Activated T-helper 1 cell treated with Interleukin-2 at 50 U/mL for 16 hours (primary cell): Measurements from ENCODE around the gene PEAR1.
"Not testable (repeated sequence)": the region's sequence is repeated elsewhere in the genome, so short reads cannot be mapped to it uniquely, and the experiment has no call there.

Source experiments
- DNase-seq: peaks from one replicate; pipeline ENCODE4 v3.0.0-alpha.2; 2020; ENCODE audit warnings: low read depth

The PEAR1 gene

DNA sequence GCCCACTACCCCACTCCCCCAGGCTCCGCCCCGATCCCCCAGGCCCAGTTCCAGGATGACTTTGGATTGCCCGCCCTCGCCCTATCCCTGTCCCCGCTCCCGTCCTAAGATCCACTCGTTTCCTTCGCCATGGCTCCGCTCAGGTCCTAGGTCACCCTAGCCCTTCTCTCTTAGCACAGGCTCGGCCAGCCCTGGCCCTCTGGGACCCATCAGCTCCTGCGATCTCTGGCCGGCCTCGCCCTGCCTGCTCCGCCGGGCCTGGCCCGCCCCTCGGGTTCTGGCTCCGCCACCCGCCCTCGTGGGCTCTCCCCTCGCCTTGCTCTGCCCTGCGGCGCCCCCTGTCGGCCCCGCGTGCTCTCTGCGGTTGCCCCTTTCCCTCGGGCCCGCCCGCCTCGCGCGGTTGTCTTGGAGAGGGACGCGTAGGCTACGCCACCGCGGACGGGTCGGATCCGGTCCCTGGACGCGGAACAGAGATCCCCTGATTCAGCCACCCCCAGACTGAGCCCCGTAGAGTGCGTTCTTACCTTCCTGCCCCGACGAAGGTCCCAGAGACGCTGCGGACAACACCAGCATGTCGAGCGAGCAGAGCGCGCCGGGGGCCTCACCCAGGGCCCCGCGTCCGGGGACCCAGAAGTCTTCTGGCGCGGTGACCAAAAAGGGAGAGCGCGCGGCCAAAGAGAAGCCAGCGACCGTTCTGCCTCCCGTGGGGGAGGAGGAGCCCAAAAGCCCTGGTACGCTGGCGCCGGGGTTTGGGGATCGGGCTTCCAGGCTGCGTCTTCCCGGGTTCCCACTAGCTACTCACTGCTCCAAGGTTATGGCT lies 26.9 kb downstream of the PEAR1 start, which contains the start of gene LRRC71:
LRRC71 (plus strand) TSS at position 400 of the 820 bp plus-strand sequence; CDS start at position 572, 172 bp downstream.
- peak; percentile 17 for DNase-seq

DNA sequence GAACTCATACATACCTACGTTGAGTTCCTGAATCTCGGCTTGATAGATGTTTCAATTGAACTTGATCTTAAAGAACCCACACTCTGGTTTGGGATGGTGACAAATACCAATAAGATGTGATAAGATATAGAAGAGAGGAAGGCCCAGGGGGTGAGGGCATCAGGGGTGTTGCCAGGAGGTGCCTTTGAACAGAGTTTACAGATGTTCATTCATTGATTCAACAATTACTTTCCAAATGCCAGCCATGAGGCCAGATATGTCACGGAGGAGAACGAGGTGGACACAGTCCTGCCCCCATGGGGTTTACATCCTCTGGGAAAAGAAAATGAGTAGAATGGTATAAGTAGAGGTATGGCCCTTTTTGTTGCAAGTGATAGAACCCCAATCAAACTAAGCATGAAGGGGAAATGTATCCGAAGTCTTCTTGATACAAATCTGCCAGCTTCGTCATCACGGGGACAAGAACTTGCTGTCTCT lies 27.6 kb downstream of the PEAR1 start:
- DNase-seq, result no peak

DNA sequence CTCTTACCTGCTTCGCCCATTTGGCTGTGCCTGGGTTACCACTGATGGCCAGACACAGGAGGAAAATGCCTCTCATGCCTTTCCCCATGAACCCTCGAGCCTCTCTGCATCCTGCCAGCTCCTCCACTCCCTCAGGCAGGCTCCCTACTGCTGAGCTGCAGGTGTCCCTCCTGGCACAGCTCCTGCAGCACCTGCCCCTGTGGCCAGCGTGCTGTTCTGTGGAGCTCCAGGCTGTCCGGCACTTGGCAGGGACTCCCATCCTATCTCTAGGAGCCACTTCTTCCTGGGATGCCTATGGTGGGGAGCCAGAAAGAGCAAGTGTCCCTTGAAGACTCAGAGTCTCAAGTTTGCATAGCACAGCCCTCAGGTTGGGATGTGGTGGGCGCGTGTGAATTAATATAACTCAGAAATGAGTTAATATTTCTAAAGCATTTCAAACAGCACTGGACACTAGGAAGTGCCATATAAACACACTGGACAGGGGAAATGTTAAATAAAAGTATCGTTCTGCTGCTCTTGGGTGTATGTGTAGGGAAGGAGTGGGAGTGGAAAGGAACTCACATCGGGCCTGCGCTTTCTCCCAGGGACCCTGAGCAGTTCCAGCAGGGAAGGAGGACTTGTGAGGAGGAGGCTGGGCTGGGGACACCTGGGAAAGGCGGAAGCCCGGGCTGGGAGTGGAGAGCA lies 29.6 kb downstream of the PEAR1 start:
- no peak for DNase-seq

DNA sequence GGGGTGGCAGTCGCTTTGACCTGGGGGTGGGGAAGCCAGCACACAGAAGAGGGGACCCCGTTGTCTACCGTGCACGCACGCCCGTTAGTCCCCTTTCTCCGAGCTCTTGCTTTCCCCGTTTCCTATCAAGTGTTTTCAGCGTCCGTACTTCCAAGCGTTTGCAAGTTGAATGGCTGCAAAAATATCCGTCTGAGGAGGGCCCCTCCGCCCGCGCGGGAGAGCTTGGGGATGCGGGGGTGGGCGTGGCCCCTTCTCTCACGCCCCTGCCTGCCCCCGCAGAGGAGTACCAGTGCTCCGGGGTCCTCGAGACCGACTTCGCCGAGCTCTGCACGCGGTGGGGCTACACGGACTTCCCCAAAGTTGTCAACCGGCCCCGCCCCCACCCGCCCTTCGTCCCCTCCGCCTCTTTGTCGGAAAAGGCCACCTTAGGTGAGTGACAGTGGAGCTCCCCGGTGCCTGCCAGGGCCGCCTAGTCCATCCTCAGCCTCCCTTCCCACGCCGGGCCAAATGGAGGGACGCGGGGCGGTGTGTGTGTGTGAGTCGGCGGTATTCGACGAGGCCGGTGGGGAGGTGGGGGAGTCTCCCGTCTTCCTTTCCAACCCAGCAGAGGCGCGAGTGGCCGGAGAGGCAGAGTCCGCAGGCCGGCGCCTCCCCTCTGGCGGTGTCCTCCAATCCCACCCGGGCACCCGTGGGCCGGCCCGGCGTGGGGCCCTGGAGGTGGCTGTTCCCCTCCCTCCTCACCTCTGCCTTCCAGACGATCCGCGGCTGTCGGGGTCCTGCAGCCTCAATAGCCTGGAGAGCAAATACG lies 30.4 kb downstream of the PEAR1 start:
- DNase-seq, result no peak

DNA sequence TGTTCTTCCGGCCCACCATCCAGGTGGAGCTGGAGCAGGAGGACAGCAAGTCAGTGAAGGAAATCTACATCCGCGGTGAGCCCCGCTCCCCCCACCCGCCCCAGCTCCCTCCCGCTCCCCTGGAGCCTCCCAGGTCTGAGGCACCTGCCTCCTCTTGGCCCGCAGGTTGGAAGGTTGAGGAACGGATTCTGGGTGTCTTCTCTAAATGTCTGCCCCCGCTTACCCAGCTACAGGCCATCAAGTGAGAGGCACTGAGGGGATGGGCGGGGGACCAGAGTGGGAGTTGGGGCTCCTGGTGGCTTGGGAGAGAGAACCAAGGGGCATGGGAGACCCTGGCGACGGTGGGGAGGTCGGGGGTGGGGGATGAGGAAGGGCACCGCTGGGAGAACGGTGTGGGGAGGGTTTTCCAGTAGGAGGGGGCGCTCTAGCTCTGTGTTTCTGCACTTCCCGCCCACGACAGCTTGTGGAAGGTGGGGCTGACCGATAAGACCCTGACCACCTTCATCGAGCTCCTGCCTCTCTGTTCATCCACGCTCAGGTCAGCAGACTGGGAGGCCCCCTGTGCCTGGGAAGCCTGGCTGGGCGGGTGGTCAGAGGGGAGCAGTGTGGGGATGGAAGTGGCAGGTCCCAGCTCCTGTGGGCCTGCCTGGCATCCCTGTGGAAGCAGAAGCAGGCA lies 31.1 kb downstream of the PEAR1 start:
- DNase-seq, result no peak

DNA sequence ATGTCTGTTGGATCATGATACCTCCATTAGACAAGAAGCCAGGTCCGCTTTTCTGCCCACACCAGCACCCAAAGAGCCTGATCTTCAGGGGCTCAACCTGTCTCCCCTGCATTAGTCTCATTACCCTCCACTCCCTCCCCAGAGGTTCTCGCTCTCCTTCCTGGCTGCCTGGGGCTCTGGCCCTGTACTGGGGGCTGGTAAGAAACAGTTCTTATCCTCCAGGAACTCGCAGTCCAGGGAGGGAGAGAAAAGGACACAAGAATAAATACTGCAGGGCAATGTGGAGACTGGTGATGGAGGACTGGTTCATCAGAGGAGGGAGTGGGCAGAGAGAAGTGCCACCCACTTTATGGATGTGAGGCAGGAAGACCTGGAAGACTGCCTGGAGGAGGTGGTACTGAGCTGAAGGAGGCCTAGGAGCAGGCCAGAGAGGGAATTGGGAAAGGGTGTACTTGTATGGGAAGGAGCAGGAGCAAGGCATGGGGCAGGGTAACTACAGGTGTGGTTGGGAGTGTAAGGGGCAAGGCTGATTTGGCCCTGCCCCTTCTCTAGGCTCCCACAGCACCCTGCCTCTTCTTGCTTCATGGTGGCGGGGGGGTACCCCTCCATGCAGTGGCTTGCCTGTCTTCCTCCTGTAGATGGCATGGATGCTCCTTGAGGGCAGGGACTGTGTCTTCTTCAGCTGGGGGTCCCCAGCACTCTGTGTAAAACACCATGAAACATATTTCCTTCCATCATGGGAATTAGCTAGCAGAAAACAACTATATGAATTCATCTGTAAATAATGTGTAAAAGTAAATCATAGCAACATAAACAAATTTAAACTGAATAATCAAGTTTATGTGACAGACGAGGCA lies 31.9 kb downstream of the PEAR1 start:
- no peak for DNase-seq

DNA sequence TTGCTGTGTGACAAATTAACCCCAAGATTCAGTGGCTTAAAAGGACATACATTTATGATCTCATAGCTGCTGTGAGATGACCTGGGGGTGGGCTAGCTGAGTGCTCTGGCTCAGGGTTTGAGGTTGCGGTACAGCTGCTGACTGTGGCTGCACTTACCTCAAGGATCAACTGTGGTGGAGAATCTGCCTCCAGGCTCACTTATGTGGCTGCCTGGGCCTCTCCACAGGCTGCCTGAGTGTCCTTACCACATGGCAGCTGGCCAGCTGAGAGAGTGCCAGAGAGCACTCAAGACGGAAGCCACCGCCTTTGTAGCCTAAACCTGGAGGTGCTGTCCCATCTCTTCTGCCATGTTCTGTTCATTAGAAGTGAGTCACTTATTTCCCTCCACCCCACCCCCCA lies 32.7 kb downstream of the PEAR1 start:
- DNase-seq, result no peak

DNA sequence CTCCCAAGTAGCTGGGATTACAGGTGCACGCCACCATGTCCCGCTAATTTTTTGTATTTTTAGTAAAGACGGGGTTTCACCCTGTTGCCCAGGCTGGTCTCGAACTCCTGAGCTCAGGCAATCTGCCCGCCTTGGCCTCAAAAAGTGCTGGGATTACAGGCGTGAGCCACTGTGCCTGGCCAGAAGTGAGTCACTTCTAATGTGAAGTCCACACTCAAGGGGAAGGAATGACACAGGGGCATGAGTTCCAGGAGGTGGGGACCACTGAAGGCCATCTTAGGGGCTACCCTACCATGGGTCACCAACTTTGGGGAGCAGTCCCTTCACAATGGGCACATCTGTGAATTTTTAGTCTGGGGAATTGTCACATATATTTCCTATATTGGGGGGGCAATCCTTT lies 33.2 kb downstream of the PEAR1 start:
- DNase-seq, result not testable (repeated sequence)

DNA sequence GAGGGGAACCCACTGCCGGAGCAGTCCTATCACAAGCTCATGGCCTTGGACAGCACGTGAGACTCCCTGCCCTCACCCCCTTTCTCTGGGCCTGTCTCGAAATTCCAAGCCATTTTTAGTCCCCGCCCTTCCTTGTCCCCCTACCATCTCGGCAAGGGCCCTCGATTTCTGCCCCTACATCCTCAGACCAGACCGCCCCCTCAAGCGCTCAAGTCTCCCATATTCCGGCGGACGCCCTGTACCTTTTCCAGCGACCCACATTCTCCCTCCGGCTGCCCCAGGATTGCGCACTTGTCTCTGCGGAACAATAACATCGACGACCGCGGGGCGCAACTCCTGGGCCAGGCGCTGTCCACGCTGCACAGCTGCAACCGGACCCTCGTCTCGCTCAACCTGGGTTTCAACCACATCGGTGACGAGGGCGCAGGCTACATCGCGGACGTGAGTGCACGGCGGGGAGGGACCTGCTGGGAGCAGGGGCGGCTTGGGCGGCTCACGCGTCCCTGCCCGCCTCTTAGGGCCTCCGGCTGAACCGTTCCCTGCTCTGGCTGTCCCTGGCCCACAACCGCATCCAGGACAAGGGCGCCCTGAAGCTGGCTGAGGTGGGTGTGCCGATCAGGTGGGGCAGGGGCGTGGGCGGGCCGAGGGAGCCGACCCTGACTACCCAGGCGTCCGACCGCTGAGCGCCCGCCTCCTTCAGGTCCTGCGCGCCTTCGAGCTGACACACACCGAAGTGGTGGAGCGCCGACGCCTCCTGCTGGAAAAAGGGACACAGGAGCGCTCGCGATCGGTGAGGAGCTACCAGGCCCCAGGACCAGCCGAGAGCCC lies 33.9 kb downstream of the PEAR1 start:
- peak; percentile 43 for DNase-seq

DNA sequence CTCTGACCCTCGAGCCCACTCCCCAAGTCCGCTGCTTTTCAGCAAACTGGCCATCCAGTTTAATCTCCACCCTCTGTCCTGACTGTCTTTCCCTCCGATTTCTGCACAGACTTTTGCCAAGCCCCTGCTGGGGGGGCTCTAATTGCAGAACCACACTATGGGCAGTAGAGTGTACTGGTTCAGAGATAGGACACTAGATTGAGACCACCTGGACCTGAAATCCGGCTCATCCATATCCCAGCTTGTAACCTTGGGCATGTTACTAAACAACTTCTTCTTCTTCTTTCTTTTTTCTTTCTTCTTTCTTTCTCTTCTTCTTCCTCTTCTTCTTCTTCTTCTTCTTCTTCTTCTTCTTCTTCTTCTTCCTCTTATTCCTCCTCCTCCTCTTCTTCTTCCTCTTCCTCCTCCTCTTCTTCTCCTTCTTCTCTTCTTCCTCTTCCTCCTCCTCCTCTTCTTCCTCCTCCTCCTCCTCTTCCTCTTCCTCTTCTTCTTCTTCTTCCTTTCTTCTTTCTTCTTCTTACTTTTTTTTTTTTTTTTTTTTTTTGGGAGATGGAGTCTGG lies 34.6 kb downstream of the PEAR1 start:
- DNase-seq, result no peak

DNA sequence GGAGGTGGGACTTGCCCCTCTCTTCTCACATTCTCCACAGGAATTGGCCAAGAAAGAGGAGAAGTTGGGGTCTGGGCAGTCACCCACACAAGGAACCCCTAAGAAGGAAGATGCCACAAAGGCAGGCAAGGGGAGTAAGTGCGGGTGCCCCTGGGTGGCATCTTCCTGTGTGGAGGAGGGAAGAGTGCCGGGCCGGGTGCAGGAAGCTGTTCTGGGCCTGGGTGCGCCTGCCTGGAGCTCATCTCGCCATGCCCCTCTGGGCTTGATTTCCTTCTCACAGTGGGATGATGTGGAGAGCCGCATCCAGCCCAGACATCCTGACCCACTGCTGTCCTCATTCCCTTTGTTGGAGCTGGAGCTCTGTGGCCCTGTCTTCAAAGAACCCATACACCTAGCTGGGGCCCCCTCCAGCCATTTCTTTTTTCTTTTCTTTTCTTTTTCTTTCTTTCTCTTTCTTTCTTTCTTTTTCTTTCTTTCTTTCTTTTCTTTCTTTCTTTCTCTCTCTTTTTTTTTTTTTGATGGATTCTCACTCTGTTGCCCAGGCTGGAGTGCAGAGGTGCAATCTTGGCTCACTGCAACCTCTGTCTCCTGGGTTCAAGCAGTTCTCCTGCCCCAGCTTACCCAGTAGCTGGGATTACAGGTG lies 36.2 kb downstream of the PEAR1 start:
- DNase-seq, result no peak

DNA sequence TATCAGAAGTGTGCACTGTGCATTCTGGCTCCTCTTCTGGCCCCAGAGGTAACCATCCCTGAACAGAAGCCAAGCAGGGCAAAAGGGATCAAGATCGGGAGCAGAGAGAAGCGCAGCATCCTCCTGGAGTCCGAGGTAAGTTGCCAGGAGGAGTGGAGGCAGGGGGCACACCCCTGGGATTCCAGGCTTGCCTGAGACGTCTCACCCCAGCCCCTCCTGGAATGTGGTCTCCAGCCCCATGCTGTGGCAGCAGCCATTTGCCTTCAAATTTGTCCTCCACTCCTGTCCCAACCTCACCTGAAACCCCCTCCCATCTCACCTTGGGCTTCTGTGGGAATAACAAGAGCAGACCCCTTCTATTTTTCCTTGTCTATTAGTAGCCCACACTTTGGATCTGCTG lies 37.0 kb downstream of the PEAR1 start:
- no peak for DNase-seq

DNA sequence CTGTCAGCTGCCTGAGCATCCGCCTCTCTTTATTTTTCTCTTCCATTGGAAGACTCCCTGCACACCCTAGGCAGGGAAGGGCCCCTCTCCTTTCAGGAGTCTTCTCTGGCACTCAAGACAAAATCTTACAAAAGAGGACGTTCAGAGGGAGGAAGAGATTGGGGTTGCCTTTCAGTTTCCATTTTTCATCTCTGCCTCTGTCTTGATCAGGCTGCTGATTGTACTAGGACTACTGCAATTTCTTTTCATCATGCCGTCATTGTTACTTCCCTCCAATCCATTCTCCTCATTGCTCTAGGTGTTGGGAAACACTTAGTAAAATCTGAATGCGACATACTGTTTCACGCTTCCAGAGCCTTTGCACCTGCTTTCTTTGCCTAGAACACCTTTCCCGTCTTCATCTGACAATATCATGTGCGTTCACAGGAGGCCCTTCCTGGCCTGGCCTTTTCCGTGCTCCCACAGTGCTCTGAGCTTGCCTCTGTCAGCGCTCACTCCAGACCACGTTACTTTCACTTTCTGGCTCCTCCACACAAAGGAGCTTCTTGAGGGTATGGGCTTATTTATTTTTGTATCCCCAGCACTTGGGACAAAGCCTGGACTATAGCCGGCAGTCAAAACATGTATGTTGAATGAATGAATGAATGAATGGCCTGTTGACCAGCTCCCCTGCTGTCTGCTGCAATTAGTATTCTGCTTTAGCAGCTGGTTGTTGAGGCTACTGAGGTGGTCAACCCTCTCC lies 37.9 kb downstream of the PEAR1 start:
- no peak for DNase-seq

DNA sequence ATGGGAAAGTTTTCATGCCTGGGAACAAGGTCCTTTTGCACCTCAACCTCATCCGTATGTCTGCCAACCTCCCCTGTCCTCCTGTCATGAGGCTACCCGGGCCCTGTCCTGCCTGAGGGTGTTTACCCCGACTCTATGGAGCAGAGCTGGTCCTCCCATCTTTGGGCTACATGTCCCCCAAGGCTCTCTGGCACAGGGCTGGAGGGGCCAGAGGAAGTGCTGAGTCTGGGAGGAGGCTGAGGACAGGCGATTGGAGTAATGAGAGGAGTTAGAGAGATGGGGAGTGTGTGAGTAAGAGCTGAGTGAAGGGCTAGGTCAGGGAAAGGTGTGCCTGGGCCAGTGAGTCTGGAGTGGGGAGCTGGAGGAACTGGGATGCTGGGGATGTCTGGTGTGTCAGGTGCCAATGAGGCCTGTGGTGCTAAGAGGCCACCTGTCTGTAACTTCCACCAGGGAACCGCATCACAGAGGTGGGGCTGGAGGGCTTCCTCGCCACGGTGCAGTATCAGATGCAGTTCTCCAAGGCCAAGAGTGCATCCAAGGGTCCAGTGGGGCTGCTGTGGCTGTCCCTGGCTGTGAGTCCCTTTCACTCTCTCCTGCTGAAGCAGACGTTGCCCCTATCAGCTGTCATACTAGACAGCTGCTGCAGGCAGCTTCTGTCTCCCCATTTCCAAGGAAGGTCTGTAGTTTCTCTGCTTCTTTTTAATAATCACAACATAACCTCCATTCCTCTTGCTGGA lies 38.6 kb downstream of the PEAR1 start:
- no peak for DNase-seq

DNA sequence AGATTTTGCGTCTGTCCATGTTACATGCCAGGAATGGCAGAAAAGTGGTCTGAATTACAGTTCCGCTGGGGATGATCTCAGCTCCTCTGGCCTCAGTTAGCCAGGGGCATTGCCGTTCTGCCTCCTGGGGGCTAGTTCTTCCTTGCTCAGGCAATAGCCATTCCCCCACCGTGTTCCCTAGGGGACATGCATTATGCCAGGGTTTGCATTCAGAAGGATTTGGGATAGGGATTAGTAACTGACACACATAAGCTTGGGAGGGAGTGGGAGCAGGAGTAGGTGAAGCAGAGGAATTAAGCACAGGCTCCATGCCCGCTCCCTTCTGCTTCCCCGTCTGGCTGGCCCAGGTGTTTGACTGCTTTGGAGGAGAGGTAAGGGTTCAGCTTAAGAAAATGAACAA lies 39.6 kb downstream of the PEAR1 start:
- no peak for DNase-seq

DNA sequence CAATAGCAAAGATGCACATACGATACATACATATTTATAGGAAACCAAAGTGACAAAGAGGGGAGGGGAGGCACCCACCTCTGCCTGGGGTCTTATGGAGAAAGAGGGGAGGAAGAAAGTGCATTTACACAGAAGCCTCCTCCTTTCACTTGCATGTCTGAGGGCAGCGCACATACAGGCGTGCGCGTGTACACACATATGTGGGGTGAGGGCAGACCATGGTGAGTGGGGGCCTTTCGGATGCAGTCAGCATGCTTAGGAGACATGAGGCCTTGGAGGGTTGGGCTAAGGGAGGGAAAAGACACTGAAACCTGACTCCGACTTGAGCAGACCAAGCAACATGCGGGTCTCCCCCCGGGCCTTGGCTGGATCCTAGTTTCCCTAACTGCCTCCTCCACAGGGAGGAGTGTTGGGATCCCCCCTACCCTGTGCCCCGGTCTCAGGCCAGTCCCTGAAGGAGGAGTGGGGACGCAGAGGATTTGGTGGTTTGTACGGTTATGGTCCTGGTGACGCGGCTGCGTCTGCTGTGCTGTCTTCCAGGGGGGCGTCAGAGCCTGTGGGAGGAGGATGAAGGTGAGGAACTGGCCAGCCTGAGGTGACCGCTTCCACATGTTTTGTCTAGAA lies 42.1 kb downstream of the PEAR1 start:
- no peak for DNase-seq

DNA sequence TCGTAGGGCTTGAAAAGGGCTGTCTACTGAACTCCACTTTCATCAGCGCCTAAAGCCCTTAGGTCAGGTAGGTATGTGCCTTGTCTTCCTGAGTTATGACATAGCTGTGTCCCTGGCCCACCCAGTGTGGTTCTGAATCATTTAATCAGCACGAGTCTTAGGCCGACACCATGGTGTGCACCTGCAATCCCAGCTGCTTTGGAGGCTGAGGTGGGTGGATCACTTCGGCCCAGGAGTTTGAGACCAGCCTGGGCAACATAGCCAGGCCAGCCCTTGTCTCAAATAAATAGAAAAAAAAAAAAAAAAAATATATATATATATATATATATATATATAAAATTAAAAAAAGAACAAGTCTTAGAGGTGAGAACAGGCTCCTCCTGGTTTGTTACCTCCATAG lies 42.7 kb downstream of the PEAR1 start:
- DNase-seq, result no peak
